GM12878 (cell line): ENCODE results near the gene DHRS4. TPM values are rescaled to one million over a fixed set of nuclear protein-coding genes. Genes with fewer than 3 reads are reported as not detected.

Experiments used
- FOXK2 ChIP-seq: fragments of 450-650 bp; IDR thresholded peaks from 2 replicates; pipeline ENCODE4 v1.6.1; 2017; ENCODE audit warnings: mild to moderate bottlenecking, moderate library complexity
- GABPA ChIP-seq: IDR thresholded peaks from 2 replicates; pipeline ENCODE4 v1.6.1; 2014; ENCODE audit warnings: antibody characterized with exemption, low read depth, mild to moderate bottlenecking, inconsistent platforms
- GATAD2B ChIP-seq: fragments of 450-650 bp; conservative IDR thresholded peaks from 2 replicates; pipeline ENCODE4 v1.6.1; 2017; ENCODE audit warnings: low read depth, mild to moderate bottlenecking, moderate library complexity
- HDAC2 ChIP-seq: fragments of 200-600 bp; sonication (generic); IDR thresholded peaks from 2 replicates; pipeline ENCODE4 v1.6.1; 2017
- HSF1 ChIP-seq: fragments of 150-350 bp; IDR thresholded peaks from 2 replicates; pipeline ENCODE4 v1.6.1; 2014; ENCODE audit warnings: mild to moderate bottlenecking, low read depth, low read length
- JUND ChIP-seq: IDR thresholded peaks from 2 replicates; pipeline ENCODE4 v1.6.1; 2012; ENCODE audit warnings: low read depth, mild to moderate bottlenecking, low read length, improper control_type of control experiment, moderate library complexity
- NRF1 ChIP-seq: conservative IDR thresholded peaks from 2 replicates; pipeline ENCODE4 v1.6.1; 2011; ENCODE audit warnings: mild to moderate bottlenecking, low read depth, low read length, improper control_type of control experiment
- REST ChIP-seq: IDR thresholded peaks from 2 replicates; pipeline ENCODE4 v1.6.1; 2012; ENCODE audit warnings: mild to moderate bottlenecking, low read depth, low read length
- RUNX3 ChIP-seq: IDR thresholded peaks from 2 replicates; pipeline ENCODE4 v1.6.1; 2012; ENCODE audit warnings: low read length, inconsistent platforms
- SIX5 ChIP-seq: IDR thresholded peaks from 2 replicates; pipeline ENCODE4 v1.6.1; 2011; ENCODE audit warnings: mild to moderate bottlenecking, low read depth, low read length, moderate library complexity; ENCODE audit not compliant: severe bottlenecking
- SMARCA5 ChIP-seq: fragments of 450-650 bp; IDR thresholded peaks from 2 replicates; pipeline ENCODE4 v1.6.1; 2017; ENCODE audit warnings: mild to moderate bottlenecking
- STAT3 ChIP-seq: IDR thresholded peaks from 2 replicates; pipeline ENCODE4 v1.6.1; 2011; ENCODE audit warnings: low read depth, low read length, improper control_type of control experiment
- SUZ12 ChIP-seq: fragments of 200-600 bp; sonication (generic); IDR thresholded peaks from one replicate; pipeline ENCODE4 v1.6.1; 2018; ENCODE audit warnings: antibody characterized with exemption, mild to moderate bottlenecking; ENCODE audit not compliant: unreplicated experiment
- TAF1 ChIP-seq: IDR thresholded peaks from 2 replicates; pipeline ENCODE4 v1.6.1; 2011; ENCODE audit warnings: mild to moderate bottlenecking, low read depth, low read length, borderline replicate concordance
- ZBTB11 ChIP-seq: fragments of 450-650 bp; formaldehyde crosslinking; IDR thresholded peaks from 2 replicates; pipeline ENCODE4 v1.5.0; 2022; ENCODE audit warnings: mild to moderate bottlenecking, missing genetic modification characterization
- ZNF384 ChIP-seq: IDR thresholded peaks from 2 replicates; pipeline ENCODE4 v1.6.1; 2012; ENCODE audit warnings: low read depth, mild to moderate bottlenecking, low read length, improper control_type of control experiment, borderline replicate concordance
- polyA plus RNA-seq, 11 experiments: library from polyadenylated mRNA; depleted of rRNA in 4 of 11; unstranded in 6 of 11; stranded (reverse) in 5 of 11; fragments of >200 nt; fragmentation: Nextera tagmentation in 4 of 11; fragmentation: Illumina TruSeq in 1 of 11; extraction: Ambion mirVana in 4 of 11; extraction: Trizol in 1 of 11; gene quantifications; 1 replicate in 1 of 11; 2 replicates in 10 of 11; pipeline versions ENCODE4 v1.2.1 to v1.2.3, GENCODE V29; 2011 to 2016; ENCODE audit warnings: inconsistent platforms in 2 of 11, missing spikeins in 2 of 11, low read depth in 1 of 11
- total RNA-seq, 4 experiments: library from RNA; depleted of rRNA in 3 of 4; stranded (reverse); fragments of >200 nt in 3 of 4; fragmentation: Illumina TruSeq in 1 of 4; extraction: Trizol in 1 of 4; gene quantifications; 2 replicates each; pipeline versions ENCODE4 v1.2.1 to v1.2.3, GENCODE V29; 2013 to 2021
- TF ChIP-seq, protein P1 (sequence below): IDR thresholded peaks from 2 replicates; pipeline ENCODE4 v1.6.1; 2011; ENCODE audit warnings: borderline replicate concordance, low read depth, mild to moderate bottlenecking, moderate library complexity, mixed read lengths, low read length; ENCODE audit not compliant: insufficient read depth; ENCODE audit errors: extremely low read length

DHRS4 gene
- total and polyA plus RNA-seq, 10 of the 15 experiments (the other 5 are each of a cell fraction or from before 2014, with no cell fraction given) = 2.4 to 38.1 (median 22.2) TPM

DNA sequence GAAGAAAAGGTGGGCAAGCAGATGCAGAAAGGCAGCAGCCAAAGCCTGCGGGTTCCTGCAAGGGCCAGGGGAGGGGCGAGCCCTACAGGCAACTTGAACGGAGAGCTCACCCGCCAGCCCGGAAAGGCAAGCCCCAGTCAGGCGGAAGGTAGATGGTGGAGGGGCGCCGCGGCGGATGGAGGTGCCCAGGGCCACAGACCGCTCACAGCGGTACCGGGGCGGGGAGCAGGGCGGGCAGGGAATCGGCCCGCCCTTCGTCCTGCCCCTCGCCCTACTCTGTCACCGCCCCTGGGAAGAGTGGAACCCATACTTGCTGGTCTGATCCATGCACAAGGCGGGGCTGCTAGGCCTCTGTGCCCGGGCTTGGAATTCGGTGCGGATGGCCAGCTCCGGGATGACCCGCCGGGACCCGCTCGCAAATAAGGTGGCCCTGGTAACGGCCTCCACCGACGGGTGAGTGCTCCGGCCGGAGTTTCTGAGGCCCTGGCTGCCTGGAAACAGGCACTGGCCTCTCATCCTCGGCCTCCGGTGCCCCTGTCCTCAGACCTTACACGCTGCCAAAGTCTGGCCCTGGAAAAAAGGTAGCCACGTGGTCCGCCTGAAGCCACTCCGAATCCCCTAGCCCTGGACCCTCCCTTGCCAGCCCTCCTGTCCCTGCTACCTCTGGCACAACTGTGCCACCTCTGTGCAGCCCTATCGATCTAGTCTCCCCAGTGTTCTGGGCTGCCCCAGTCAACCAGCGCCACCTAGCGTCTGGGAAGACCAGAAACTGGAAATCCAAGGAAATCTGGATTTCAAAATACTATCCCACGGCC is at the start of gene DHRS4 (continued):
- no peak for TF ChIP-seq ZBTB11 (CRISPR knock-in tag)
- no peak for TF ChIP-seq SIX5
- no peak for TF ChIP-seq STAT3
- TF ChIP-seq NRF1 = no peak
- TF ChIP-seq SUZ12 = no peak
- TF ChIP-seq REST = no peak
- no peak for TF ChIP-seq ZNF384
- 0 out of 2 replicates have a peak, but pooled peaks have one; percentile 30 for TF ChIP-seq TAF1
- TF ChIP-seq GATAD2B = peak; percentile 50; the same call in 1 of the 2 replicates
- TF ChIP-seq, protein P1, sequence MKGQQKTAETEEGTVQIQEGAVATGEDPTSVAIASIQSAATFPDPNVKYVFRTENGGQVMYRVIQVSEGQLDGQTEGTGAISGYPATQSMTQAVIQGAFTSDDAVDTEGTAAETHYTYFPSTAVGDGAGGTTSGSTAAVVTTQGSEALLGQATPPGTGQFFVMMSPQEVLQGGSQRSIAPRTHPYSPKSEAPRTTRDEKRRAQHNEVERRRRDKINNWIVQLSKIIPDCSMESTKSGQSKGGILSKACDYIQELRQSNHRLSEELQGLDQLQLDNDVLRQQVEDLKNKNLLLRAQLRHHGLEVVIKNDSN = no peak
- peak; percentile 79; the same call in 1 of the 2 replicates for TF ChIP-seq SMARCA5
- no peak for TF ChIP-seq JUND
- TF ChIP-seq HSF1 = no peak
- TF ChIP-seq RUNX3 = peak; percentile 30; the same call in 1 of the 2 replicates
- TF ChIP-seq FOXK2 = no peak
- no peak for TF ChIP-seq HDAC2
- no peak for TF ChIP-seq GABPA
